Activated CD8-positive, alpha-beta memory T cell treated with anti-CD3 and anti-CD28 coated beads, Interleukin-2, amount 50 U/mL, for 24 hours (primary cell): ENCODE results near the gene ADAM19.

Source experiments
- DNase-seq: peaks from one replicate; pipeline ENCODE4 v3.0.0-alpha.2; 2020; ENCODE audit errors: extremely low read depth

Gene ADAM19

DNA sequence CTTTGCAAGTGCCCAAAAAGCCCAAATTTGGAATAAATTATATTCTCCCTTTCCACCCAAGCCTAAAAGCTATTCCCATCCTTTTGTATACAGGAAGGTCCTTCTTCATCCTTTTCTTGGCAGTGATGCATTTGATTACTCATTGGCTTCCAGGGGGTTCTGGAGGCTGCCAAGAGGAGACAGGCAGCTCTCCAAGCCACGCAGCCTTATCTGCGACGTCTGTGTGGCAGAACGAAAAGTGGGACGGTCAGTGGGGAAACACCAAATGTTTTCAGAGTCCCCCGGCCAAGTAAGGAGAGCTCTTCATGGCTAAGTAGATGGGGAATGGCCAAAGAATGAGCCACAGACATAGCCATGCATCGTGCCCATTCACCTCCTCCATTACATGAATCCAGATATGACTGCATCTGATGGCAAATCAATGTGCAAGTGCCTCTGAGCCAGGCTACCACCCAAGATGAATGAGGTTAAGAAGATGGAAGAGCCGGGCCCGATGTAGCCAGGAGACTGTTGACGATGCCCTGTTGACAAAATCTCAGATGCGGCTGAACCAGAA, 12.1 kb downstream of the ADAM19 start:
- DNase-seq, result no peak

DNA sequence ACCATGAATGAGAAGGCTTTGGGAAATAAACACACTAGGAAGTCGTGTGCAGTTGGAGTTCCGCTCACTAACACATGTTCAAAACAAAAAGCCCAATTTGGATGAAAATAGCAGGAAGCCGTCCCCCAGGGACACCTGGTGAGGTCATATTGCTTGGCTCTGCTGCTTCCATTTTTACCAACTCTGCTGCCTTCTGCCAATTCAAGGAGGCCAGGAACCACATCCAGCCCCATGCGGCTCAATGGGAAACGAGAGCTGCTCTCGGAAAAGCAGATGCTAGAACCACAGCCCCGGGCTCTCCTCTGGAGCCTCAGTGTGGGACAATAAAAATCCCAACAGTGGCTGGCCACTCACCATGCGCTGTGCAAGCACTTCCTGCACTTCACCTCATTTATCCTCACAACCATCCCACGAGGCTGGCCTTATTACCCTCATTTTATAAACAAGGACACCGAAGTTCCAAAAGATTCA, 13.4 kb downstream of the ADAM19 start:
- no peak for DNase-seq

DNA sequence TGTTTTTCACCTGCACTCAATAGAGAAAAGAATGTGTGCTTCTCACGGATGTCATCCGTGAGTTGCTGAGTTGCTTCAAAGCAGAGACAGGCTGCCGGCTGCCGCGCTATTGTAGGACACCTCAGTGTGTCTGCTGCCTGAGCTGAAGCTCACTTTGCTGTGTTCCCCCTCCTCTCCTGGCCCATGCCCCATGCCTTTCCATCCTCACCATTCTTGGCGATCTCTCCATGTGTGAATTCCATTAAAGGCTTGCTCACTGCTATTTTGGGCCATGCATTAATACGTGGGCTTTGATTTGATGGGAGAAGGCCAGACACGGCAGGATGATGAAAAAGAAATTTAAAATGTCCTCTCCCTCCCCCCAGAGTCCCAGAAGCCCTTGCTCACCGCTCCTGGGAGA, 14.5 kb downstream of the ADAM19 start:
- no peak for DNase-seq

DNA sequence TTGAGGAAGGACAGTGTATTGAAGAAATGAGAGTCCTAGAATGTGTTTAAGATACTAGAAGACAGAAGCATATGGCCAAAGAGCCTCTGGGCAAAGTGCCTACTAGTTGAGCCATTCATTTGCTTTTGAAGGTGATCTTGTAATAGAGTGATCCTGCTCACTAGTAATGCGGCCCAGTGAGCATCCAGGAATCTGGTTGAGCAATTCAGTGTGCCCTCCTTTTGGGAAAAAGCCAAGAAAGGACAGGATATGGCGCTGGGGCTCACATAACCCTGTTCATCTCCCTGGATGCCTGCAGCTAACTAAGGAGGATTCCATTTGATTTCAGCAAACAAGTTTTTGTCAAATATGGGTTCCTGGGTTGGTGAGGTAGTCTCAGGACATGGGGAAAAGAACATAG, 16.3 kb downstream of the ADAM19 start:
- no peak for DNase-seq

DNA sequence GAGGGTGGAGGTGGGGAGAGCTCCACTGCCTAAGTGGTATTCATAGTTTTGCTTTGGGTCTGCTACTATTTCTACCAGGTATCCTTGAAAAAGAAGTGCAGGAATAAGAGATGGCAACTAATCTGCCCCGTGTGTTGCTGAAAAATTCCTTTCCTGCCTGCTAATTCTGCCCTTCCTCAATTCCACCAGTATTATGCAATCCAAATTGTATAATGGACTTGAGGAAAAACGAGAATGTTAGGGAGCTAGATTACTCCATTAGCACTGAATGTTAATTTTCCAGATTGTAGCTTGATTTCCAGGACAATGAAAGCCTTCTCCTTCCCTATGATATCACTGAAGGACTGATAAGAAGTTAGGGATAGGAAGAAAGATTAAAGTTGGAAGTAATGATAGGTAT, 16.9 kb downstream of the ADAM19 start:
- no peak for DNase-seq

DNA sequence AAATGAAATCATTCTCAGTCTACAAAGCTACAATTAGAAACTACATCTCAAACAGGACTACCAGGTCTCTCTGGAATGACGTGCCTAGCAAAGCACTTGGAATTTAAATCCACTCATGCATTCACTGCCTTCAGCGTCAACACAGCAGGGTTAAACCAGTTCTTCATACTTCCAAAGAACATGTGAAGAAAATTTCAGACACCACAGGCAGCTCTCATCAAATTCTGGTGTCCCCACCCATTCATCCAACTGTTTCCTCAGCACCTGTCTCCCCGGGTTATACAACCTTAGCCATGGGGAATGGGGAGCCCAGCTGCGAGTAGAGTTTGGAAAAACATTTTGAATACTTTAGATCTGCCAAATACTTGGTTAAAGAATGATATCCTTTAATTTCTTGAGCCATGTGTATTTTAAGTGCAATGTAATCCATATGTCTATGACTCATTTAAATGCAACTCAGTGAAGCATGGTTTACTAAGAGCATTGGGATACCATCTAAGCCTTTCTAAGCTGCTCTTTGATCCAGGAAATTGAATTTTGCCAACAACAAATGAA, 17.5 kb downstream of the ADAM19 start:
- DNase-seq, result no peak

DNA sequence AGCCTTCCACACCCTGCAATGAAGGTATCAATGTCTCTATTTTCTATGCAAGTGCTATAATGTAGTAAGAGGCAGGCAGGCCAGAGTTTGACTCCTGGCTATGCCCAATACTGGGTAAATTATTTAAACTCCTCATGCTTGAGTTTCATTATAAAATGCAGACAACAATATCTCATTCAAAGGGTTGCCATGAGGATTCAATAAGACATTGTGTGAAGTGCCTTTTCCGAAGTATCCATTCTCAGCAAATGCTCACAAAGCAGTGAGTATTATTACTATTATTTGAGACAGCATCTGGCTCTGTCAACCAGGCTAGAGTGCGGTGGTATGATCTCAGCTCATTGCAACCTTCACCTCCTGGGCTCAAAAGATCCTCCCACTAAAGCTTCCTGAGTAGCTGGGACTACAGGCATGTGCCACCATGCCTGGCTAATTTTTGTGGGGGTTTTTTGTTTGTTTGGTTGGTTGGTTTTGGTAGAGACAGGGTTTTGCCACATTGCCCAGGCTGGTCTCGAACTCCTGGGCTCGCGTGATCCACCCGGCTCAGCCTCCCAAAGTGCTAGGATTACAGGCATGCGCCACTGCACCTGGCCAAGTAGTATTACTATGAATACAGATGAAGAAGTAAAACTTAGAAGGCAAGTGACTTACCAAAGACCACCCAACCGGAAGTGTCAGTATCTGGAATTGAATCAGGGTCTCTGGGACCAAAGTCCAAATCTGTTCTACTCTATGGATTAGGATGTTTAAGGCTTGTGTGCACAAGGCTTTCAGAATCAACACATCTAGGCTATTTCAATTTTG, 18.8 kb downstream of the ADAM19 start:
- no peak for DNase-seq

DNA sequence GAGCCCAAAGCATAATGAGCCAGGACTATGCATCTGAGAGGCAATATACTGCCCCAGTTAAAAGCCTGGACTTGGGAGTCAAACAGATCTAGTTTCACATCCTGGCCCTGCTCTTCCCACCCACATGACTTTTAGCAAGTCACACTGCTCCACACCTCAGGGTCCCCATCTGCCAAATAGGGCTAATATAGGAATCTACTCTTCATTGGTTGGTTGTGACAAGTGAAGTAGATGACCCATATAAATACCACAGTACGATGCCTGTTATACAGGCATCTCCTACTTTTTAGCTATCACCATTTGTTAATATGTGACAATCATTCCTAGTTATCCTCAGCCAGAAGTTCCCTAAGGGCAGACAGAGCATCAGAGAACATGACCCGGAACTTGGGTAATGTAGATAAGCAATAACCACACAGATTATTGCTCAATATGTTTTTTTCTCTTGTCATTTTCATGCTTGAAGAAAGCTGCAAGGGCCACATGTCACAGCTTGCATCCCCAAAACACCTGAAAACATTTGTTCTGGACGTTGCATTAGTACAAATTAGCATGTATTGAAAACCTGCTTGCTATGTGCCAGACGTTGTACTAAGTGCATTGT, 20.4 kb downstream of the ADAM19 start:
- DNase-seq, result no peak

DNA sequence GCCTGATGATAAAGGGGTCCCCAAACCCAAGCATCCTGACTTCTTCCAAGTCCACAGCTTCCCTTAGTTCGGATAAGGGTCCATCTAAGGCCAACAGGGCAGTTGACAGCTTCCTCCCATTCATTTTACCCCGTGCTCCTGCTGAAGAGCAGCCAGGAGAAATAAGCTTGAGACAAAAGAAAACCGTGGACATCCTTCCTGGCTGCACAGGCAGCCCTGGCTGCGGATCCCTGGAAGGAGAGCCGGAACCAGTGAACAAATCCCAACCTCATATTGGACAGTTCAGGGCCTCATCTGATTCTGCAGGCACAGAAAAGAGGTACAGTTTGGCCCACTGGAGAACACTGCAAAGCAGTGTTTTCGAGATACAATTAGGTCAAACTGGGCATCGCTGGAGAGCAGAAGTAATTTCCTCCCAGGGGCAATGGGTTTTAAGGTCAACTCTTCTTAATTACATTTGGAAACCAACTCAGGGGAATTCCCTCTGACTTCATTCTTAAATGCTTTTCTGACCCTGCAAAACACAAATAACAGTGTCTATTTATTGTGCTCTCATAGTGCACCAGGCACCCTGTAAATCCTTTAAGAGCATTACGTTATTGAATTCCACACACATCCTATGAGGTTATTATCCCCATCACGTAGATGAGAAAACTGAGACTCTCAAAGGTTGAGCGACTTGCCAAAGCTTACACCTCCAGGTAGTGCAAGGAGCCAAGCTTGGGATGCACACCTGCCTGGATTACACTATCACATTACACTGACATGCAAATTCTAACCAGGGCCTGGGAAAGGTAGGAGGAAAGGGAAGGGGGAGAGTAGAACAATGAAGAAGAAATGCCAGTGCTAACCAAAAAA, 21.2 kb downstream of the ADAM19 start:
- DNase-seq, result no peak

DNA sequence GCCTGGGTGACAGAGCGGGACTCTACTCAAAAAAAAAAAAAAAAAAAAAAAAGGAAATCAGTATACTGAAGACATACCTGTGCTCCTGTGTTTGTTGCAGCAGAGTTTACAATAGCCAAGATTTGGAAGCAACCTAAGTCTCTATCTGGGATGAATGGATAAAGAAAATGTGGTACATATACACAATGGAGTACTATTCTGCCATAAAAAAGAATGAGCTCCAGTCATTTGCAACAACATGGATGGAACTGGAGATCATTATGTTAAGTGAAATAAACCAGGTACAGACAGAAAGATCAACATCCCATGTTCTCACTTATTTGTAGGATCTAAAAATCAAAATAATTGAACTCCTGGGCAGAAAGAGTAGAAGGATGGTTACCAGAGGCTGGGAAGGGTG, 22.9 kb downstream of the ADAM19 start:
- no peak for DNase-seq

DNA sequence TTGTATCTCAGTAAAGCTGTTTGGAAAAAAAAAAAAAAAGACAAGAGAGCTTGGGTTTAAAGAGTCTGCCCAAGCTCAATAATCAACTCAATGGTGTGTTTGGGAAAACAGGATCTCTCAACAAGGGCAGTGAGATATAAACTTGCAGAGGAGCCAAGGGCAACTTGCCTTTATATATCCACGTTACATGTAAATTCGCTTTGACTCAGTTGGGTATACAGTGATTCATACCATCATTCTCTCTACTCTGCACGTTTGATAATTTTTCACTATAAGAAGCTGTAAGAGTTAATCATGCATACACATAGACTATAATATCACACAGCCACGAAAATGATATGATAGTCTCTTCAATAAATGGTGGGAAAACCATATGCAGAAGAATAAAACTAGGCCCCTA, 24.9 kb downstream of the ADAM19 start:
- no peak for DNase-seq

DNA sequence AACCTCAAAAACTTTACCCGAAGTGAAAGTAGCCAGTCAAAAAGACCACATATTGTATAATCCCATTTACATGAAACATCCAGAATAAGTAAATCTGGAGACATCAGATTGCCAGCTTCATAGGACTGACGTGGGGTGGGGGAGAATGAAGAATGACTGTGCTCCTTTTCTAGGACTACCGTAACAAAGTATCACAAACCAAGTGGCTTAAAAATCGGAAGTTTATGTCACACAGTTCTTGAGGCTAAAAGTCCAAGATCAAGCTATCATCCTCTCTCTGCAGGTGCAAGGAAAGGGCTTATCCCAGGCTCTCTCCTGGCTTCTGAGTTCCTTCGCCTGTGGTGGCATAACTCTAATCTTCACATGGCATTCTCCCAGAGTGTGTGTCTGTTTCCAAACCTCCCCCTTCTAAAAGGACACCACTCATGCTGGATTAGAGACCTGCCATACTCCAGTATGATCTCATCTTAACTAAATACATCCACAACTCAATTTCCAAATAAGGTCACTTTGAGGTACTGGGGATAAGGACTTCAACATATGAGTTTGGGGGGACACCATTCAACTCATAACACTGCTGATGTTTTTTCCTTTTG, 25.5 kb downstream of the ADAM19 start:
- DNase-seq, result no peak

DNA sequence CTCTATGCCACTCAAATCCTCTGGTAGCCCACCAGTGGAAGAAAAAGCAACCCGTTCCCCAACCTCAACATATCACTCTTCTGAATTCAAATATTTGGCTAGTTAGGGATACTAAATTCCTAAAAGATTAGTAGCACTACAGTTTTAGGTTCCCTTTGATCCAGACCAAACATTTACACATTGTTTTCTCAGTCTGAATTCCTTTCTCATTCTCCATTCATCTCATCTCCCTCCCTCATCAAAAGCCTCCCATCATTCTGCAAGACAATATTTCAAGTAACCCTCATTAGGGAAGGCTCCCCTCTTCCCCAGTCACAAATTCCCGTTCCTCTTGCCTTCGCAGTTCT, 26.3 kb downstream of the ADAM19 start:
- no peak for DNase-seq

DNA sequence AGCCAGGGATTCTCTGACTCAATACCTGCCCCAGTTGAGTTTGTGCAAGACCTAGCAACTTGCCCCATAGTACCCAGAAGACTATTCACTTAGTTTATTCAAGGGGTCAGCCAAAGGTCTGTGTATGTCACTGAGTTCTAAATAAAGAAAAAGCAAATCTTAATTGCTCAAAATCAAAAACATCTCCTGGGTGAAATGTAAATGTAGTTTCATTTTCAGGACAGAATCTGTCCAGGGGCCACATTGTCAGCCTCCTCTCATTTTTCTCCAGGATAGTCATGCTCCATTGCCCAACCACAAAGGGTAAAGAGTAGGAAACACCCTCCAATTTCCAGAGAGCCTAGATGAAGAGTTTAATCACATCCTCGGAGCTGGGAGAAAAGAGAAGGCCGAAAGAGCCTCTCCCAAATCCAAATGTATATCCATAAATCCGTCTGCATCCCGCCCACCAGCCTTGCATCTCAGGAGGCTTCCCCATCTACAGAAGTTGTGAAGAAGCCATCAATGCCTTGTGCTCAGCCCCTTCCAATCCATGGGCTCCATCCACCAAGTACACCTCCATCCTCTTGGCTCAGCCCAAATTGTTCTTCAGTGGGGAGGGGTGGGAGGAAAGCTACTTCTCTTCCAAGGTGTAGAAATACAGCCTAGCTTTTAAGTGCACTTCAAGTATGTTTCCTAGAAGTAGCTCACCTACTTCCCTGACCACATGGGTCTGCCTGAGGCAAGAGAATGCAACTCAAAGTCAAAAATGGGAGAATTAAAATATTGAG, 26.9 kb downstream of the ADAM19 start:
- DNase-seq, result no peak

DNA sequence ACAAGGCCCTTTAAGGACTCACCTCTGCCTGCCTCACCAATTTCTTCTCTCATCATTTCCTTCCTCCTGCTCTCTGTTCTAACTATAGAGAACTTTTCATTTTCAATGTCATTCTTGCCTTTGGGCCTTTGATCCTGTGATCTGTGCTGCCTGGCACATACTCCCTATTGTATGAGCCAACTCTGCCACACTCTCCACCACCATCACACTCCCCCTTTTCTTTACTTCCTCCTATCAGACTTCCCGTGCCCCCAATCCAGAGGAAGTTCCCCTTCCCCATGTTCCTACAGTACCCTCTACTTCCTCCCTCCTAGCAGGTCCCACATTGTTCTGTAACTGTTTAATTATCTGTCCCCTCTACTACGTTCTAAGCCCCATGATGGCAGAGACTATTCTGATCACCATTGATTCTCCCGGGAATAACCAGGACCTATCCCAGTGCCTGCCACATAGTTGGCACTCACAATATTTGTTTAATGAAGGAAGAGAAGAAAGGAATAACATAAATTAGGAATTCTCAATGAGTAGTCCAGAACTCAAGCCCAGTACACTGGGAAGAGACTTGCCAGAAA, 27.5 kb downstream of the ADAM19 start:
- DNase-seq, result no peak

DNA sequence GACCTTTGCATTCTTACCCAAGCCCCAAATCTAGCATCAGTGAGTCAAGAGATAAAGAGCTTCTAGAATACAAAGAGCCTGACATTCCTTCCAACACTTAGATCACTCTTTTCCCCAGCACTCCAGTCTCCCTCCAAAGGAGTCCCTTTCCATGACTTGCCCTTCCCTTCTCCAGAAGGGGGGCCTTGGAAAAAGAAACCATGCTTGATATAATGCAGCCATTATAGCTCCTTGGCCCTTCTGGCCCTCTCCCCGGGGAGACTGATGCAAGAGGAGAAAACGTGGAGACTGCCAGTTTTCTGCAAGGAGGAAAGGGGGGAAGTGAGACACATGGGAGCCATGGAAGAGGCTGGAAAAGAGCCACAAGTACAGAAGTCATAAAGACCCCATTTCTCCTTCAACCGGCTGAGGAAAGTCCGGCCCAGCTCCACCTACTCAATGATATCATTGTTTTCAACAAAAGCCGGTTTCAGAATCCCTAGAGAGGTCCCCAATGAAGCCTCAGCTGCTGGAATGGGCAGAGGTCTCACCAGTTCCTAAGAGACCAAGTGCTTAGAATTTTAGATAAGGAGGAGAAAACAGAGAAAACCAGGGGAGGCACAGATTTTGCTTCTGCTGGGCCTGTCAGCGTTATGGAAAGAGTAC, 29.0 kb downstream of the ADAM19 start:
- no peak for DNase-seq

DNA sequence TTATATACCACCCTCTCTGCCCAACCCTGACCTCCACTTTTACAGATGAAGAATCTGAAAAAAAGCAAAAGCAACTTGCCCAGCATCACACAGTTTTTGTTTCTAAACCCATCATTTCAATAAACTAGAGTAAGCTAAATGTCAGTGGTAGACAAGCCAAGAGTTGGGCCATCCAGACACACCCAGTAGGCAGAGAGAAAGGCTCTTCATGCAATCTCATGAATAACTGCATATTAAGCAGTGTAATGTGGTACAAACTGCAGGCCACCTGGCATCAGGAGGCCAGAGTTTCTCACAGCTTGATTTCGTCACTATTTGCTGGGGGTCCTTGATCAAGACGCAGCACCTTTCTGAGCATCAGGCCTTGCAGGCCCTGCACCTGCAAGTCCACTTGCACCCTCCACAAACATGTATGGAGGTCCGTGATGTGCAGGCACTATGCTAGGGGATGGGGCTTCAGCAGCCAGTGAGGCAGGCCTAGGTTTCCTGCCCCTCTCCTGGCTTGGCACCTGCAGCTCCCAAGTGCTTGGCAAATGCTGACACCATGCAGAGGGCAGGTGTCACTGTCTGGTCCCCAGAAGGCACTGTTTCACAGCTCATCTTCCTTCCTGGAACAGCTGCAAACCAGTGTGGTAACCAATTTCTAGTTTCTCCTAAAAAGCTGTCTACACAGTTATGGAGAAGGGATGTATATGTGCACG, 29.8 kb downstream of the ADAM19 start:
- no peak for DNase-seq

DNA sequence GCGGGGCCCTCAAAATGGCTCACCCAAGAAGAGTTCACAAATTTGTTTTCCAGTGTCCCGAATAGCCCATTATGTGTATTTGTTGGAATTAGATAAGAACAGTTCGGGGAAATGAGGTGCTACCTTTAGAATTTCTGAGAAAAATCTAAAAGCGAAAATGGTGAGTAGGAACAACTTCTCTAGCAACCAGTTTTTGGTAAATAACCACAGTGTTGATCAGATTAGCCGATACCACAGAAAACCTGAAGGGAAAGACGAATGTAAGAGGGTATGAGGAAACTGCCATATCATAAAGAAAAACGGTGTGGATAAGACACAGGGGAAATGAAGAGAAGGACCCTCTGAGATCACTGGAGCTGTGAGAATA, 31.0 kb downstream of the ADAM19 start:
- DNase-seq, result no peak

DNA sequence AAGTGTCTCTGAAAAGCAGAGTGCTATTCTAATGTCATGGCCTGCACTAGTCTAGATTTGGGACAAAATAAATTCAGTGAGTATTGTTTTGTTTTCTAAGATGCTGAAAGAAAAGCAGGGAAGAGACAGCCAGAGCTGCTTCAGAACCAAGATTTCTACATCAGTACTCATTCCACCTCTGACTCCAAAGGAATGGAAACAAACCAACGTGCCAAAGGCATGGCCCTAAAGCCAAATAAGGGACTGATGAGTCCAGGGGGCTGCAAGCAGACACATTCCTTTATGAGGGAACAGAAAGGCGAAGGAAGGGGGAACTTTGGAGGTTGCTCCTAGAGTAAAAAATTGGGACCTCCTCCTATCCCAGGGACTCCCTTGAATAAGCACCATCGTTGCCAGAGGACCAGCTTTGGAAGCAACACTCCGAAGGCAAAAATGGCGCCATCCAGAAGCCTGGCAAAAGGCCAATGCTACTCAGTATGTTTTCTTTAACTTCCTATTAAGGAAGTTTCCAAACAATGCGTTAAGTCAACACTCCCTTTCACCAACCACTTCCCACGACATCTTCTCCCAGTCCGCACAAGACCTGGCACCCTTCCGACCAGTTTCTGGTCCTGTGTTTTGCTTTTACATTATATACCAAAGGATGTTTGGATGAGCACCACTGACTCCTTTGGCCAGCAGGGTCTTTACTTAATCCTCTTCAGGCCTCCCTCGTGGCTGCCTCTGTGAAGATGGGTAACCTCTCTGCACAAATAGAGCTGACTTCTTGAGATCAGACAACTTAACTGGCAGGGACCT, 31.6 kb downstream of the ADAM19 start:
- DNase-seq, result no peak
